IMR-90 (cell line): ENCODE data around the gene TRAPPC3. TPM values are rescaled to one million over a fixed set of nuclear protein-coding genes. Genes with fewer than 3 reads are reported as not detected.

Experiments
- ATAC-seq: fragments of 200-7000 bp; cut with Tn5 transposase; 2 replicates; pipeline ENCODE4 v1.9.1; 2020; ENCODE audit warnings: low read depth, mild to moderate bottlenecking, moderate library complexity
- BruUV-seq: library from RNA; stranded (reverse); fragments of 400-500 nt; replicated peaks from 2 replicates; lab custom pipeline; 2021; lab: Mats Ljungman, UMichigan
- CTCF ChIA-PET: fragments of 300-600 bp; formaldehyde crosslinking; extraction: SDS; loops from one replicate; lab custom pipeline; 2021; ENCODE audit warnings: antibody characterized with exemption; lab: Yijun Ruan, JAX
- POLR2A ChIA-PET: fragments of 300-600 bp; sonication (Branson Sonifier 250); formaldehyde crosslinking; loops from one replicate; lab custom pipeline; 2022; ENCODE audit warnings: antibody characterized with exemption; ENCODE audit not compliant: unreplicated experiment; lab: Charles Lee
- DNase-seq: peaks from one replicate; pipeline ENCODE4 v3.0.0; 2013
- H2AFZ ChIP-seq: replicated peaks from 2 replicates; pipeline ENCODE3; 2013; ENCODE audit warnings: low read length, mild to moderate bottlenecking; ENCODE audit not compliant: poor library complexity
- H2AK5ac ChIP-seq: 2 replicates; pipeline ENCODE4 v1.6.1; 2013; ENCODE audit warnings: low read depth, low read length, inconsistent platforms
- H2AK9ac ChIP-seq: replicated peaks from 2 replicates; pipeline ENCODE3; 2013; ENCODE audit warnings: mild to moderate bottlenecking, low read depth, low read length, moderate library complexity; ENCODE audit not compliant: poor library complexity
- H2BK120ac ChIP-seq: 2 replicates; pipeline ENCODE4 v1.6.1; 2013; ENCODE audit warnings: low read depth, low read length, inconsistent platforms
- H2BK15ac ChIP-seq: 3 replicates; pipeline ENCODE4 v1.6.1; 2013; ENCODE audit warnings: low read depth, low read length, inconsistent platforms
- H2BK20ac ChIP-seq: 2 replicates; pipeline ENCODE4 v1.6.1; 2013; ENCODE audit warnings: low read depth, mild to moderate bottlenecking, inconsistent platforms, low read length, moderate library complexity
- H2BK5ac ChIP-seq: 2 replicates; pipeline ENCODE4 v1.6.1; 2013; ENCODE audit warnings: mild to moderate bottlenecking, low read depth, low read length, inconsistent platforms; ENCODE audit not compliant: poor library complexity, severe bottlenecking
- H3K14ac ChIP-seq: replicated peaks from 2 replicates; pipeline ENCODE4 v1.6.1; 2013; ENCODE audit warnings: low read depth, low read length, inconsistent platforms
- H3K18ac ChIP-seq: 2 replicates; pipeline ENCODE4 v1.6.1; 2013; ENCODE audit warnings: low read depth, low read length, control low read depth
- H3K23ac ChIP-seq: 2 replicates; pipeline ENCODE4 v1.6.1; 2013; ENCODE audit warnings: low read depth, low read length, inconsistent platforms
- H3K27ac ChIP-seq: 2 replicates; pipeline ENCODE4 v1.5.1; 2013; ENCODE audit warnings: mild to moderate bottlenecking, control low read depth, low read length; ENCODE audit not compliant: insufficient read depth
- H3K27me3 ChIP-seq: 2 replicates; pipeline ENCODE4 v1.6.1; 2013; ENCODE audit warnings: low read length; ENCODE audit not compliant: control insufficient read depth, insufficient read depth
- H3K36me3 ChIP-seq: 2 replicates; pipeline ENCODE4 v1.6.1; 2013; ENCODE audit warnings: low read length, mixed read lengths; ENCODE audit not compliant: control insufficient read depth, insufficient read depth
- H3K4ac ChIP-seq: 2 replicates; pipeline ENCODE4 v1.6.1; 2013; ENCODE audit warnings: low read depth, low read length, inconsistent platforms
- H3K4me1 ChIP-seq: 2 replicates; pipeline ENCODE4 v1.6.1; 2013; ENCODE audit warnings: low read length, mixed read lengths; ENCODE audit not compliant: control insufficient read depth, insufficient read depth
- H3K4me2 ChIP-seq: 2 replicates; pipeline ENCODE4 v1.6.1; 2013; ENCODE audit warnings: low read depth, mild to moderate bottlenecking, control low read depth, low read length, moderate library complexity
- H3K4me3 ChIP-seq: 2 replicates; pipeline ENCODE4 v1.5.1; 2013; ENCODE audit warnings: low read depth, mild to moderate bottlenecking, control low read depth, low read length, moderate library complexity; ENCODE audit not compliant: insufficient read depth
- H3K56ac ChIP-seq: 2 replicates; pipeline ENCODE4 v1.6.1; 2013; ENCODE audit warnings: low read length, inconsistent platforms; ENCODE audit not compliant: insufficient read depth; ENCODE audit errors: extremely low read depth
- H3K79me1 ChIP-seq, 2 experiments: 2 replicates each; pipeline ENCODE4 v1.6.1; 2013; ENCODE audit warnings: low read length in 2 of 2, inconsistent platforms in 1 of 2, low read depth in 1 of 2
- H3K9ac ChIP-seq: 2 replicates; pipeline ENCODE4 v1.6.1; 2013; ENCODE audit warnings: low read depth, low read length, control low read depth
- H3K9me1 ChIP-seq: 2 replicates; pipeline ENCODE4 v1.6.1; 2013; ENCODE audit warnings: low read length, inconsistent platforms; ENCODE audit not compliant: insufficient read depth
- H3K9me3 ChIP-seq: 2 replicates; pipeline ENCODE4 v1.6.1; 2013; ENCODE audit warnings: low read length; ENCODE audit not compliant: control insufficient read depth, insufficient read depth
- H4K20me1 ChIP-seq: 2 replicates; pipeline ENCODE4 v1.6.1; 2013; ENCODE audit warnings: low read length, inconsistent platforms; ENCODE audit not compliant: insufficient read depth
- H4K5ac ChIP-seq: 2 replicates; pipeline ENCODE4 v1.6.1; 2013; ENCODE audit warnings: mild to moderate bottlenecking, low read depth, low read length, control low read depth
- H4K8ac ChIP-seq, 2 experiments: 2 replicates each; pipeline ENCODE4 v1.6.1; 2013; ENCODE audit warnings: low read depth in 2 of 2, low read length in 2 of 2, control low read depth in 1 of 2, inconsistent platforms in 1 of 2
- H4K91ac ChIP-seq: 2 replicates; pipeline ENCODE4 v1.6.1; 2013; ENCODE audit warnings: low read depth, low read length, inconsistent platforms; ENCODE audit not compliant: insufficient read depth
- BHLHE40 ChIP-seq: fragments of 150-350 bp; IDR thresholded peaks from 2 replicates; pipeline ENCODE4 v1.6.1; 2016; ENCODE audit warnings: mild to moderate bottlenecking, low read depth, low read length
- CEBPB ChIP-seq: IDR thresholded peaks from 2 replicates; pipeline ENCODE4 v1.6.1; 2012; ENCODE audit warnings: low read depth, low read length, improper control_type of control experiment
- CHD1 ChIP-seq: IDR thresholded peaks from 2 replicates; pipeline ENCODE4 v1.6.1; 2012; ENCODE audit warnings: low read depth, low read length, improper control_type of control experiment
- CTCF ChIP-seq: conservative IDR thresholded peaks from 2 replicates; pipeline ENCODE4 v1.5.1; 2012; ENCODE audit warnings: mild to moderate bottlenecking, low read depth, low read length, improper control_type of control experiment
- ELK1 ChIP-seq: fragments of 150-350 bp; IDR thresholded peaks from 2 replicates; pipeline ENCODE4 v1.6.1; 2016; ENCODE audit warnings: low read depth, mild to moderate bottlenecking, low read length, moderate library complexity, borderline replicate concordance
- FOS ChIP-seq: fragments of 150-350 bp; IDR thresholded peaks from 2 replicates; pipeline ENCODE4 v1.6.1; 2016; ENCODE audit warnings: low read depth, low read length
- MAFK ChIP-seq: IDR thresholded peaks from 2 replicates; pipeline ENCODE4 v1.6.1; 2012; ENCODE audit warnings: low read depth, low read length, improper control_type of control experiment
- MAZ ChIP-seq: IDR thresholded peaks from 2 replicates; pipeline ENCODE4 v1.6.1; 2012; ENCODE audit warnings: low read depth, mild to moderate bottlenecking, low read length, improper control_type of control experiment, moderate library complexity, borderline replicate concordance
- MXI1 ChIP-seq: IDR thresholded peaks from 2 replicates; pipeline ENCODE4 v1.6.1; 2012; ENCODE audit warnings: low read depth, mild to moderate bottlenecking, low read length, moderate library complexity, borderline replicate concordance
- RAD21 ChIP-seq: IDR thresholded peaks from 2 replicates; pipeline ENCODE4 v1.6.1; 2012; ENCODE audit warnings: low read length, improper control_type of control experiment
- RFX5 ChIP-seq: IDR thresholded peaks from 2 replicates; pipeline ENCODE4 v1.8.0; 2012; ENCODE audit warnings: low read depth, mild to moderate bottlenecking, low read length, moderate library complexity
- SMC3 ChIP-seq: fragments of 150-350 bp; IDR thresholded peaks from 2 replicates; pipeline ENCODE4 v1.6.1; 2016; ENCODE audit warnings: low read depth, mild to moderate bottlenecking, antibody characterized with exemption, low read length, moderate library complexity
- USF2 ChIP-seq: fragments of 150-350 bp; IDR thresholded peaks from 2 replicates; pipeline ENCODE4 v1.6.1; 2017; ENCODE audit warnings: mild to moderate bottlenecking, antibody characterized with exemption, low read length, low read depth
- WGBS, 2 experiments: methylation state at CpG; one replicate each; pipeline versions ENCODE4 v1.1.5 to v1.1.7; 2013; ENCODE audit warnings: missing lambda C conversion rate in 2 of 2; ENCODE audit not compliant: insufficient read length in 1 of 2; ENCODE audit errors: extremely low coverage in 2 of 2; 5-methylcytosine and 5-hydroxymethylcytosine counted together
- dilution Hi-C: fragments of 300-500 bp; cut with HindIII; formaldehyde crosslinking; loops from one replicate; pipeline ENCODE4 v1.14.3; 2018; ENCODE audit warnings: low sequenced_read_pairs; ENCODE audit not compliant: unreplicated experiment
- in situ Hi-C: fragments of 300-500 bp; cut with MboI; formaldehyde crosslinking; loops from 3 replicates; pipeline ENCODE4 v1.14.3; 2019; ENCODE audit warnings: low sequenced_read_pairs, inconsistent platforms, mixed read lengths
- intact Hi-C: fragments of 100-400 bp; cut with micrococcal nuclease; formaldehyde crosslinking; loops from 2 replicates; pipeline ENCODE4 v1.10.0; 2022
- polyA plus RNA-seq, 3 experiments: library from polyadenylated mRNA; depleted of rRNA; stranded (reverse); fragments of >200 nt; gene quantifications; 2 replicates each; pipeline ENCODE4 v1.2.3, GENCODE V29; 2012; ENCODE audit warnings: low replicate concordance in 1 of 3
- total RNA-seq: library from RNA; depleted of rRNA; stranded (reverse); fragments of >200 nt; gene quantifications from 2 replicates; pipeline ENCODE4 v1.2.3, GENCODE V29; 2012

Gene TRAPPC3
- total and polyA plus RNA-seq, 2 of the 4 experiments (the other 2 are of a cell fraction): 76.0 to 77.8 TPM

GRCh38 chr1:36088577-36089392 is 60.5 kb downstream of the TRAPPC3 start, which contains the start of gene ADPRS:
TSS of gene ADPRS (plus strand) at chr1:36088892. CDS start at chr1:36088905, 13 bp downstream.
- BruUV-seq: no TSS peak
- in situ Hi-C loops: no loop called here
- H3K9ac ChIP-seq: peak within 1 kb of the TSS; percentile 86
- peaks cover 2% of the 10 kb centered on the region; the same call in 1 of the 2 replicates for H3K4me1 ChIP-seq
- CTCF ChIA-PET: no interaction called here
- intact Hi-C loops: loop anchor here (1.0 to 10.0 kb wide), 2 partner anchors 154 to 205 kb away; partner anchors contain the start of genes AGO1 and AGO3
- peak within 1 kb of the TSS; percentile 69 for H3K18ac ChIP-seq
- ATAC-seq (peak; percentile 91), DNase-seq (peak; percentile 89)
- peaks cover 23% of the 10 kb centered on the region for H3K36me3 ChIP-seq
- peak within 1 kb of the TSS; percentile 81 for H2AK5ac ChIP-seq
- peaks cover 37 to 47% of the 10 kb centered on the region in 2 experiments for H3K79me1 ChIP-seq
- peak within 1 kb of the TSS; percentile 99 for H4K5ac ChIP-seq
- H4K8ac ChIP-seq: peak within 1 kb of the TSS; percentile 97 to 99
- POLR2A ChIA-PET: no interaction called here
- peak within 1 kb of the TSS; percentile 99 for H3K4me2 ChIP-seq
- peak within 1 kb of the TSS; percentile 74 for H3K27ac ChIP-seq
- peaks cover 7% of the 10 kb centered on the region; the same call in 1 of the 2 replicates for H4K20me1 ChIP-seq
- H3K4me3 ChIP-seq: peak within 1 kb of the TSS; percentile 75
- peaks cover 8% of the 10 kb centered on the region; the same call in 1 of the 2 replicates for H3K9me1 ChIP-seq
- H4K91ac ChIP-seq: peak within 1 kb of the TSS; percentile 89
- dilution Hi-C loops: no loop called here
- 0% methylated on average over 77 of the region's 84 CpGs; no CpG with 5 or more reads in 1 of the 2 experiments for WGBS, 2 experiments
- no peak within 1 kb of the TSS for H2BK15ac ChIP-seq
- peak within 1 kb of the TSS; percentile 99 for H2AK9ac ChIP-seq
- H3K56ac ChIP-seq: peak within 1 kb of the TSS; percentile 82
- H2AFZ ChIP-seq: peak within 1 kb of the TSS; percentile 100
- H3K4ac ChIP-seq: peak within 1 kb of the TSS; percentile 94
- H3K14ac ChIP-seq: peak within 1 kb of the TSS; percentile 99
- no peaks in the 10 kb centered on the region for H3K27me3 ChIP-seq
- peak within 1 kb of the TSS; percentile 81 for H2BK120ac ChIP-seq
- H2BK20ac ChIP-seq: no peak within 1 kb of the TSS
- peak within 1 kb of the TSS; percentile 89 for H3K23ac ChIP-seq
- no peaks in the 10 kb centered on the region for H3K9me3 ChIP-seq
- H2BK5ac ChIP-seq: peak within 1 kb of the TSS; percentile 76
- TF ChIP-seq RAD21 (peak; percentile 42), SMC3 (peak; percentile 37), CHD1 (no peak), MAZ (peak; percentile 86), USF2 (no peak), CTCF (peak; percentile 97), CEBPB (no peak), ELK1 (0 out of 2 replicates have a peak, but pooled peaks have one; percentile 80), MXI1 (peak; percentile 77; the same call in 1 of the 2 replicates), FOS (0 out of 2 replicates have a peak, but pooled peaks have one; percentile 7), MAFK (no peak), BHLHE40 (no peak), RFX5 (no peak)
